AG04450 (cell line): ENCODE data around the gene CDHR5. TPM values are rescaled to one million over a fixed set of nuclear protein-coding genes. Genes with fewer than 3 reads are reported as not detected.

Experiments
- CTCF ChIA-PET: fragments of 300-600, 350-600 bp; formaldehyde crosslinking; extraction: SDS; loops from one replicate; lab custom pipeline; 2022; ENCODE audit warnings: antibody characterized with exemption, inconsistent platforms; lab: Charles Lee
- POLR2A ChIA-PET: fragments of 350-600 bp; formaldehyde crosslinking; extraction: SDS; loops from one replicate; lab custom pipeline; 2021; ENCODE audit warnings: antibody characterized with exemption, inconsistent platforms; lab: Yijun Ruan, JAX
- DNase-seq: peaks from one replicate; pipeline ENCODE4 v3.0.0-alpha.2; 2011; ENCODE audit warnings: low read depth, low spot score
- H3K27ac ChIP-seq: one replicate; pipeline ENCODE4 v1.5.1; 2012; ENCODE audit warnings: low read depth, low read length, control low read depth
- H3K27me3 ChIP-seq: one replicate; pipeline ENCODE4 v1.6.0; 2012; ENCODE audit warnings: low read length; ENCODE audit not compliant: control insufficient read depth, insufficient read depth
- H3K4me3 ChIP-seq: 2 replicates; pipeline ENCODE4 v1.5.1; 2011; ENCODE audit warnings: mild to moderate bottlenecking, low read depth, low read length, control low read depth
- H3K9me3 ChIP-seq: 2 replicates; pipeline ENCODE4 v1.5.1; 2012; ENCODE audit warnings: low read length; ENCODE audit not compliant: control insufficient read depth, insufficient read depth
- polyA plus RNA-seq: library from polyadenylated mRNA; depleted of rRNA; stranded (reverse); fragments of >200 nt; gene quantifications from 2 replicates; pipeline ENCODE4 v1.2.3, GENCODE V29; 2011
- TF ChIP-seq, protein P1 (sequence below): IDR thresholded peaks from 2 replicates; pipeline ENCODE4 v1.5.1; 2011; ENCODE audit warnings: low read depth, low read length, control low read depth, inconsistent platforms

Gene CDHR5
- polyA plus RNA-seq, 1 experiment = not detected

DNA sequence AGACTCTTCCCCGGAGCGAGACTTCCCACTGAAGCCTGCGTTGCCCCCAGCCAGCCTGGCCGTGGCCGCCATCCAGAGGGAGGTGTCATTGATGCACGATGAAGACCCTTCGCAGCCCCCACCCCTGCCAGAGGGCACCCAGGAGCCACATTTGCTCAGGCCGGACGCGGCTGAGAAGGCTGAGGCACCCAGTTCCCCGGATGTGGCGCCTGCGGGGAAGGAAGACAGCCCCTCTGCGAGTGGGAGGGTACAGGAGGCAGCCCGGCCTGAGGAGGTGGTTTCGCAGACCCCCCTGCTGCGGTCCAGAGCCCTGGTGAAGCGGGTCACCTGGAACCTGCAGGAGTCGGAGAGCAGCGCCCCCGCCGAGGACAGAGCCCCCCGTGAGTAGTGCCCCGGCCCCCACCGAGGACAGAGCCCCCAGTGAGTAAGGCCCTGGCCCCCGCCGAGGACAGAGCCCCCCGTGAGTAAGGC, 15.4 kb downstream of the CDHR5 start:
- Histone ChIP-seq H3K4me3 (no peak overlapping the region), H3K27ac (no peak overlapping the region), H3K27me3 (no peaks in the 10 kb centered on the region), H3K9me3 (no peaks in the 10 kb centered on the region; the same call in 1 of the 2 replicates)
- TF ChIP-seq, protein P1, sequence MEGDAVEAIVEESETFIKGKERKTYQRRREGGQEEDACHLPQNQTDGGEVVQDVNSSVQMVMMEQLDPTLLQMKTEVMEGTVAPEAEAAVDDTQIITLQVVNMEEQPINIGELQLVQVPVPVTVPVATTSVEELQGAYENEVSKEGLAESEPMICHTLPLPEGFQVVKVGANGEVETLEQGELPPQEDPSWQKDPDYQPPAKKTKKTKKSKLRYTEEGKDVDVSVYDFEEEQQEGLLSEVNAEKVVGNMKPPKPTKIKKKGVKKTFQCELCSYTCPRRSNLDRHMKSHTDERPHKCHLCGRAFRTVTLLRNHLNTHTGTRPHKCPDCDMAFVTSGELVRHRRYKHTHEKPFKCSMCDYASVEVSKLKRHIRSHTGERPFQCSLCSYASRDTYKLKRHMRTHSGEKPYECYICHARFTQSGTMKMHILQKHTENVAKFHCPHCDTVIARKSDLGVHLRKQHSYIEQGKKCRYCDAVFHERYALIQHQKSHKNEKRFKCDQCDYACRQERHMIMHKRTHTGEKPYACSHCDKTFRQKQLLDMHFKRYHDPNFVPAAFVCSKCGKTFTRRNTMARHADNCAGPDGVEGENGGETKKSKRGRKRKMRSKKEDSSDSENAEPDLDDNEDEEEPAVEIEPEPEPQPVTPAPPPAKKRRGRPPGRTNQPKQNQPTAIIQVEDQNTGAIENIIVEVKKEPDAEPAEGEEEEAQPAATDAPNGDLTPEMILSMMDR = no peak
- ChIA-PET CTCF (no interaction called here), POLR2A (no interaction called here)
- no peak for DNase-seq

DNA sequence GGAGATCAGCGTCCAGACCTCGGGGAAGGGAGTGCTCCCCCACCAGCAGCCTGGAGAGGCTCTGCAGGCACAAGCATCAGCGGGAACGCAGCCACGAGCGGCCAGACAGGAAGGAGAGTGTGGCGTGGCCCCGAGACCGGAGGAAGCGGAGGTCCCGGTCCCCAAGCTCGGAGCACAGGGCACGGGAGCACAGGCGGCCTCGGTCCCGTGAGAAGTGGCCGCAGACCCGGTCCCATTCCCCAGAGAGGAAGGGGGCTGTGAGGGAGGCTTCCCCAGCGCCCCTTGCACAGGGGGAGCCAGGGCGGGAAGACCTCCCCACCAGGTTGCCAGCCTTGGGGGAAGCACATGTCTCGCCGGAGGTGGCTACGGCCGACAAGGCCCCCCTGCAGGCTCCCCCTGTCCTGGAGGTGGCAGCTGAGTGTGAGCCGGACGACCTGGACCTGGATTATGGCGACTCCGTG, 15.9 kb downstream of the CDHR5 start:
- ChIA-PET CTCF (no interaction called here), POLR2A (no interaction called here)
- no peak overlapping the region for H3K4me3 ChIP-seq

DNA sequence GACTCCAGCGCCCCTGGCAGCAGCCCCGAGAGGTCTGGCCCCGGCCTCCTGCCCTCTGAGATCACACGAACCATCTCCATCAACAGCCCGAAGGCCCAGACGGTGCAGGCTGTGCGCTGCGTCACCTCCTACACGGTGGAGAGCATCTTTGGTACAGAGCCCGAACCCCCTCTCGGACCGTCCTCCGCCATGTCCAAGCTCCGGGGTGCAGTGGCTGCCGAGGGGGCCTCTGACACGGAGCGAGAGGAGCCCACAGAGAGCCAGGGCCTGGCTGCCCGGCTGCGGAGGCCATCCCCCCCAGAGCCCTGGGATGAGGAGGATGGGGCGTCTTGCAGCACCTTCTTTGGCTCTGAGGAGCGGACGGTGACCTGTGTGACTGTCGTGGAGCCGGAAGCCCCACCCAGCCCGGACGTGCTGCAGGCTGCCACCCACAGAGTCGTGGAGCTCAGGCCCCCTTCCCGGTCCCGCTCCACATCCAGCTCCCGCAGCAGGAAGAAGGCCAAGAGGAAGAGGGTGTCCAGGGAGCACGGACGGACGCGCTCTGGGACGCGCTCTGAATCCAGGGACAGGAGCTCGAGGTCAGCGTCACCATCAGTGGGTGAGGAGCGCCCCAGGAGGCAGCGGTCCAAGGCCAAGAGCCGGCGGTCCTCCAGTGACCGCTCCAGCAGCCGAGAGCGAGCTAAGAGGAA, 16.6 kb downstream of the CDHR5 start:
- TF ChIP-seq, protein P1 = no peak
- POLR2A ChIA-PET = no interaction called here
- CTCF ChIA-PET = no interaction called here
- Histone ChIP-seq H3K27ac (no peak overlapping the region), H3K9me3 (no peaks in the 10 kb centered on the region; the same call in 1 of the 2 replicates), H3K27me3 (no peaks in the 10 kb centered on the region), H3K4me3 (no peak overlapping the region)
- no peak for DNase-seq

More for the DNA sequence above, 15.9 kb downstream of the CDHR5 start:
- TF ChIP-seq, protein P1 = no peak
- Histone ChIP-seq H3K27me3 (no peaks in the 10 kb centered on the region), H3K9me3 (no peaks in the 10 kb centered on the region; the same call in 1 of the 2 replicates), H3K27ac (no peak overlapping the region)
- no peak for DNase-seq

DNA sequence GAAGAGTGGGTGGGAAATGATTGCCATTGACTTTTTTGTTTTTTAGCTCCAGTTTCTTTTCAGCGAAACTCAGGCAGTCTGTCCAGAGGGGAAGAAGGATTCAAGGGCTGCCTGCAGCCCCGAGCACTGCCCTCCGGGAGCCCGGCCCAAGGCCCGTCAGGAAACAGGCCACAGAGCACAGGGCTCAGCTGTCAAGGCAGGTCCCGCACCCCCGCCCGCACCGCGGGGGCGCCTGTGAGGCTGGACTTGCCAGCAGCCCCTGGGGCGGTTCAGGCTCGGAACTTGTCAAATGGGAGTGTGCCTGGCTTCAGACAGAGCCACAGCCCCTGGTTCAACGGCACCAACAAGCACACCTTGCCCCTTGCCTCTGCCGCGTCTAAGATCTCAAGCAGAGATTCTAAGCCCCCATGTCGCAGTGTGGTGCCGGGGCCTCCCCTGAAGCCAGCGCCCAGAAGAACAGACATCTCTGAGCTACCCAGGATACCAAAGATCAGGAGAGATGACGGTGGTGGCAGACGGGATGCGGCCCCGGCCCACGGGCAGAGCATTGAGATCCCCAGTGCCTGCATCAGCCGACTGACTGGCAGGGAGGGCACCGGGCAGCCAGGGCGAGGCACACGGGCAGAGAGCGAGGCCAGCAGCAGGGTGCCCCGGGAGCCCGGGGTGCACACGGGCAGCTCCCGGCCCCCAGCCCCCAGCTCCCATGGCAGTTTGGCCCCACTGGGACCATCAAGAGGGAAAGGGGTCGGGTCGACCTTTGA, 17.6 kb downstream of the CDHR5 start:
- Histone ChIP-seq H3K4me3 (no peak overlapping the region), H3K27ac (no peak overlapping the region), H3K27me3 (no peaks in the 10 kb centered on the region), H3K9me3 (no peaks in the 10 kb centered on the region; the same call in 1 of the 2 replicates)
- ChIA-PET CTCF (no interaction called here), POLR2A (interaction anchor here (0.6 kb wide), 1 partner anchor 16 kb away, joined by 3 read pairs; no protein-coding TSS in a partner anchor)
- no peak for DNase-seq
- TF ChIP-seq, protein P1 = no peak

DNA sequence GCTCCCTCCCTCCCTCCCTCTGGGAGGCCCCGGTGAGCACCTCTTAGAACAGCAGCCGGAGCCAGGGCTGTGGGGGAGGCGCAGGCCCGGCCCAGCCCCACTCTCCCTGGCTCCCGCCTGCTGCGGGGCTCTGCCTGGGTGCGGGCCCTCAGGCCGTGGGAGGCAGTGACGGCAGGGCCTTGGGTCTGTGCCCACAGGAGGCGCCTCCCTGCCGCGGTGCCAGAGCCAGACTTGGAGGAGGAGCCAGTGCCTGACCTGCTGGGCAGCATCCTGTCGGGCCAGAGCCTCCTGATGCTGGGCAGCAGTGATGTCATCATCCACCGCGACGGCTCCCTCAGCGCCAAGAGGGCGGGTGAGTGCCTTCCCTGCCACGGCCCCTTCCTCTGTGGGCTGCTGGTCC, 18.5 kb downstream of the CDHR5 start:
- ChIA-PET POLR2A (no interaction called here), CTCF (no interaction called here)
- Histone ChIP-seq H3K27ac (no peak overlapping the region), H3K9me3 (no peaks in the 10 kb centered on the region; the same call in 1 of the 2 replicates), H3K4me3 (no peak overlapping the region), H3K27me3 (no peaks in the 10 kb centered on the region)
- TF ChIP-seq, protein P1 = no peak
- no peak for DNase-seq
